A204.1 (cell line): ENCODE measurements around the gene ZNF728.
"Not testable (repeated sequence)": the region's sequence is repeated elsewhere in the genome, so short reads cannot be mapped to it uniquely, and the experiment has no call there.

Experiments
- FAIRE-seq: peaks from 2 replicates; lab custom pipeline; 2012; peaks lifted over from hg19 to GRCh38; lab: Jason Lieb, UNC

Gene ZNF728

GRCh38 chr19:23002690-23003422 lies at the start of gene ZNF728:
TSS of gene ZNF728 (minus strand) at chr19:23003176. CDS start at chr19:23003030, 146 bp downstream.
- FAIRE-seq = no peak

DNA sequence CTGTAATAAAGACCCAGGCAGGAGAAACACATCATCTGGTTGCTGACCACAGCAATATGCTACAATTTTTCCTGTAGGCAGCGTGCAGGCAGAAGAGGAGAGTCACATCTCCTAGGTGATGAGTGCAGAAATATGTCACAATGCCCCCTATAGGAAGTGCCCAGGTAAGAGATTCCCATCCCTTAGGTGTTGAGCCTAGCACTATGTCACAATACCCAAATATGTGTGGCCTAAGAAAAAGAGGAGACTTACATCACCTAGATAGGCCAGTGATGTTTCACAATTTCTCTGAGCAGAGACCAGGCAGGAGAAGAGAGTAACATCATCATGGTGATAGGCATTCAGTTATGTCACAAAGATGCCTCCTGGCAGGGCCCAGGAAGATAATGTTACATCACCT lies 49.4 kb upstream of the ZNF728 start:
- no peak for FAIRE-seq

GRCh38 chr19:23049256-23049655 lies 46.3 kb upstream of the ZNF728 start:
- FAIRE-seq = no peak

GRCh38 chr19:23046743-23047142 lies 43.8 kb upstream of the ZNF728 start:
- FAIRE-seq = no peak

GRCh38 chr19:23033721-23034120 lies 30.7 kb upstream of the ZNF728 start:
- FAIRE-seq = no peak

DNA sequence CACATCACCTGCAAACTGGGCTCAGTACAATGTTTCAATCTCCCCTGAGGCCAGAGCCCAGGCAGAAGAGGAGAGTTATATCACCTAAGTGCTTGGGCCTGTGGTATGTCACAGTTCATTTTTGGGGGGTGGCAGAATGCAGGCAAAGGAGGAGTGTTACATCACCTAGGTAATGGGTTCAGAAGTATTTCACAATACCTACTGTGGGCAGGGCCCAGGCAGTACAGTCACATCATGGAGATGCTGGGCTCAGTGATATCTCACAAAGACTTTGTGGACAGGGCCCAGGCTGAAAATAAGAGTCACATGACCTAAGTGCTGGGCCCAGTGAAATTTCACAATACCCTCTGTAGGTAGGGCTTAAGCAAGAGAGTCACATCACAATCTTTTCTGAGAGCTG lies 12.7 kb upstream of the ZNF728 start:
- no peak for FAIRE-seq

DNA sequence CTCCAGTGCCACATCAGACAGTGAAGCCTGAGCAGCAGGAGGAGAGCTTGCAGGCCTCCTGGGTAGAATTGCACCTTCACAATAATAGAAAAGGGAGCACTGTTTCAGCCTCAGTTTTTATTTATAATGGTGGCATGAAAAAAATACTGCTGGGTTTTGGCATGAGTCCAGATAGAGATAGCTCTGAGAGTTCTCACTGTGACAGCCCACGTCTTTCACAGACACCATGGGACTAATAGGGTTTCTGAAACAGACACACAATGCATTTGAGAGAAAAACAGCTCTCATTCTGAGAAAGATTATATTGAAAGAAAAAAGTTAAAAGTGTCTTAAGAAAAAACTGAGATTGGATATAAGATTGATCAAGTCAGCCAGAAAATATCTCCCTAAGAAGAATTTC lies 8.0 kb downstream of the ZNF728 start:
- FAIRE-seq = not testable (repeated sequence)

- no peak for FAIRE-seq
Measured at GRCh38 chr19:22976248-22976647, 26.7 kb downstream of the ZNF728 start.

DNA sequence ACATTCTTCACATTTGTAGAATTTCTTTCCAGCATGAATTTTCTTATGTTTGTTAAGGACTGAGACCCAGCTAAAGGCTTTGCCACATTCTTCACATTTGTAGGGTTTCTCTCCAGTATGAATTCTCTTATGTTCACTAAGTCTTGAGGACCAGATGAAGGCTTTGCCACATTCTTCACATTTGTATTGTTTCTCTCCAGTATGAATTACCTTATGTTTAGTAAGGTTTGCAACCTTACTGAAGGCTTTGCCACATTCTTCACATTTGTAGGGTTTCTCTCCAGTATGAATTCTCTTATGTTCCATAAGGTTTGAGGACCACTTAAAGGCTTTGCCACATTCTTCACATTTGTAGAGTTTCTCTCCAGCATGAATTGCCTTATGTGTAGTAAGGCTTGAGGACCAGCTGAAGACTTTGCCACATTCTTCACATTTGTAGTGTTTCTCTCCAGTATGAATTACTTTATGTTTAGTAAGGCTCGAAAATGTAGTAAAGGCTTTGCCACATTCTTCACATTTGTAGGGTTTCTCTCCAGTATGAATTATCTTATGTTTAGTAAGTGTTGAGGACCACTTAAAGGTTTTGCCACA lies 27.3 kb downstream of the ZNF728 start:
- FAIRE-seq = not testable (repeated sequence)

DNA sequence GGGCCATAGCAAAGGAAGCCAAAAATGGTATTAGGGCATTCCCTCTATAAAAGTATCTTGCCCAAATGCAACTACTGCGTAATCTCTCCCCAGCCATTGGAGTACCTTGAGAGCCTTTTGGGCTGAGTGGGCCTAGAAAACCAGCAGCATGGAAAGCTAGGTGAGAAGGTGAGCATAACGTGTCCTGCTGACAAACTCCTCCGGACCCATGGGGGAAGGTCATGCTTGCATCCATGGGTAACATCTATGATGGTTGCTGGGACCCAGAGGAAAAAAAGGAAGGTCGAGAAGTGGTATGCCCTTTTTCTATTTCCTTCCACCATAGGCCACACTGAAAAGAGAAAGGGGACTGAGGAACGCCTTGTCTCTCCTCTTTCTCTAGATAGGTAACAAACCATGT lies 57.4 kb downstream of the ZNF728 start:
- no peak for FAIRE-seq

DNA sequence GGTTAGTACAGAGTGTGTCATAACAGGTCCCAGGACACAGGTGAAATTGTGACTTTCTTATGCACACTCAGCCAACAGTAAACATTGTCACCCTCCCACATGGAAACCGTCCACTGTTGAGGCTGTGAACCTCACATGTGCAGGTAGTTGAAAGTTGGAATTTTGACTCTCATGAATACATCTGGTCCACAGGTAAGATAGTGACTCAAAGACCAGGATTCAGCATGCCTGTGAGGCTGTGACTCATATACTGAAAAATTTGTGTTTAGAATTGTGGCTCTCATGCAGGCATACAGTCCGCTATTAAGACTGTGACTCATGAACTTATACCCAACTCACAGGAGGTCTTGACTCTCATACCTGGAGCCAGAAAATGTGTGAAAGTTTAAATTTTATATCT lies 67.8 kb downstream of the ZNF728 start:
- no peak for FAIRE-seq

- FAIRE-seq = not testable (repeated sequence)
Measured at GRCh38 chr19:22927576-22927975, 75.4 kb downstream of the ZNF728 start.

GRCh38 chr19:22925181-22925580 lies 77.8 kb downstream of the ZNF728 start:
- FAIRE-seq = not testable (repeated sequence)
